ENCODE measurements around the gene RTN1.

RTN1 gene

GRCh38 chr14:59777006-59777579 lies 93.5 kb downstream of the RTN1 start:
- no peak for DNase-seq

GRCh38 chr14:59776468-59776867 lies 94.1 kb downstream of the RTN1 start:
- Histone ChIP-seq H3K27ac (ENCODE audit: low read length) (no peak overlapping the region), H3K9ac (ENCODE audit: low read length) (no peak overlapping the region), H3K4me2 (ENCODE audit: low read depth, low read length) (no peak overlapping the region), H3K36me3 (replicated peaks; ENCODE audit: insufficient read depth, low read length) (no peaks in the 10 kb centered on the region), H3K79me2 (ENCODE audit: low read length) (no peaks in the 10 kb centered on the region), H3K9me2 (replicated peaks; ENCODE audit: insufficient read depth, low read length) (no peaks in the 10 kb centered on the region), H2AFZ (ENCODE audit: low read length) (no peak overlapping the region), H3F3A (ENCODE audit: insufficient read depth, low read length) (no peaks in the 10 kb centered on the region), H3K4me1 (ENCODE audit: low read length) (no peaks in the 10 kb centered on the region), H3K27me3 (replicated peaks; ENCODE audit: insufficient read depth, low read length) (no peaks in the 10 kb centered on the region), H3K9me3 (replicated peaks; ENCODE audit: insufficient read depth, low read length) (no peaks in the 10 kb centered on the region), H4K20me1 (ENCODE audit: insufficient read depth, low read length) (no peaks in the 10 kb centered on the region), H3K4me3 (ENCODE audit: low read length) (no peak overlapping the region)
- no peak for DNase-seq
- no peak for TF ChIP-seq EZH2phosphoT487 (IDR thresholded peaks at IDR 0.05; ENCODE audit: low read length)
- no peak for TF ChIP-seq EZH2 (optimal IDR thresholded peaks at IDR 0.05; ENCODE audit: low read depth, low read length)
- TF ChIP-seq CTCF (IDR thresholded peaks at IDR 0.05; ENCODE audit: low read length): no peak

More at GRCh38 chr14:59777006-59777579, 93.5 kb downstream of the RTN1 start:
- Histone ChIP-seq H4K20me1 (ENCODE audit: insufficient read depth, low read length) (no peaks in the 10 kb centered on the region), H3K9ac (ENCODE audit: low read length) (no peak overlapping the region), H3K4me1 (ENCODE audit: low read length) (no peaks in the 10 kb centered on the region), H3K27me3 (replicated peaks; ENCODE audit: insufficient read depth, low read length) (no peaks in the 10 kb centered on the region), H3K27ac (ENCODE audit: low read length) (no peak overlapping the region), H3F3A (ENCODE audit: insufficient read depth, low read length) (no peaks in the 10 kb centered on the region), H2AFZ (ENCODE audit: low read length) (no peak overlapping the region), H3K9me2 (replicated peaks; ENCODE audit: insufficient read depth, low read length) (no peaks in the 10 kb centered on the region), H3K4me3 (ENCODE audit: low read length) (no peak overlapping the region), H3K79me2 (ENCODE audit: low read length) (no peaks in the 10 kb centered on the region), H3K4me2 (ENCODE audit: low read depth, low read length) (no peak overlapping the region), H3K36me3 (replicated peaks; ENCODE audit: insufficient read depth, low read length) (no peaks in the 10 kb centered on the region), H3K9me3 (replicated peaks; ENCODE audit: insufficient read depth, low read length) (no peaks in the 10 kb centered on the region)
- TF ChIP-seq EZH2 (optimal IDR thresholded peaks at IDR 0.05; ENCODE audit: low read depth, low read length) (no peak), EZH2phosphoT487 (IDR thresholded peaks at IDR 0.05; ENCODE audit: low read length) (no peak), CTCF (IDR thresholded peaks at IDR 0.05; ENCODE audit: low read length) (no peak)

GRCh38 chr14:59772233-59772632 lies 98.3 kb downstream of the RTN1 start:
- Histone ChIP-seq H4K20me1 (ENCODE audit: insufficient read depth, low read length) (no peaks in the 10 kb centered on the region), H3K4me2 (ENCODE audit: low read depth, low read length) (no peak overlapping the region), H3K79me2 (ENCODE audit: low read length) (no peaks in the 10 kb centered on the region), H3K9me2 (replicated peaks; ENCODE audit: insufficient read depth, low read length) (no peaks in the 10 kb centered on the region), H3K27ac (ENCODE audit: low read length) (no peak overlapping the region), H3K27me3 (replicated peaks; ENCODE audit: insufficient read depth, low read length) (no peaks in the 10 kb centered on the region), H3K4me3 (ENCODE audit: low read length) (no peak overlapping the region), H3K4me1 (ENCODE audit: low read length) (no peaks in the 10 kb centered on the region), H3F3A (ENCODE audit: insufficient read depth, low read length) (no peaks in the 10 kb centered on the region), H3K9ac (ENCODE audit: low read length) (no peak overlapping the region), H2AFZ (ENCODE audit: low read length) (no peak overlapping the region), H3K9me3 (replicated peaks; ENCODE audit: insufficient read depth, low read length) (no peaks in the 10 kb centered on the region), H3K36me3 (replicated peaks; ENCODE audit: insufficient read depth, low read length) (no peaks in the 10 kb centered on the region)
- no peak for DNase-seq
- TF ChIP-seq CTCF (IDR thresholded peaks at IDR 0.05; ENCODE audit: low read length) (no peak), EZH2phosphoT487 (IDR thresholded peaks at IDR 0.05; ENCODE audit: low read length) (no peak)

Data from MM.1S (cell line).